HepG2 (cell line): Measurements from ENCODE around the gene TMEM256. TPM values are rescaled to one million over a fixed set of nuclear protein-coding genes. Genes with fewer than 3 reads are reported as not detected.

Experiments used
- ATAC-seq: fragments of 200-7000 bp; cut with Tn5 transposase; 3 replicates; pipeline ENCODE4 v1.9.1; 2020; ENCODE audit warnings: mild to moderate bottlenecking, moderate library complexity
- BruUV-seq: library from RNA; stranded (reverse); fragments of 400-500 nt; replicated peaks from 2 replicates; lab custom pipeline; 2021; lab: Mats Ljungman, UMichigan
- CTCF ChIA-PET: fragments of 300-600 bp; formaldehyde crosslinking; extraction: SDS; loops from one replicate; lab custom pipeline; 2021; ENCODE audit warnings: low total read pairs, inconsistent platforms, low intra/inter-chr PET ratio; lab: Yijun Ruan, JAX
- POLR2A ChIA-PET: fragments of 350-600 bp; sonication (Branson Sonifier 250); formaldehyde crosslinking; loops from one replicate; lab custom pipeline; 2020; ENCODE audit warnings: antibody characterized with exemption, inconsistent platforms; lab: Yijun Ruan, JAX
- DNase-seq: peaks from one replicate; pipeline ENCODE4 v3.0.0-alpha.2; 2015; ENCODE audit warnings: low spot score
- FAIRE-seq: peaks from 3 replicates; lab custom pipeline; 2011; peaks lifted over from hg19 to GRCh38; lab: Jason Lieb, UNC
- H2AFZ ChIP-seq: one replicate; pipeline ENCODE4 v1.6.1; 2011; ENCODE audit warnings: low read length, inconsistent platforms
- H3K27ac ChIP-seq: fragments of 300-600 bp; 3 replicates; pipeline ENCODE4 v1.8.0; 2011; ENCODE audit warnings: mixed run types, mild to moderate bottlenecking, mixed read lengths, low read length, inconsistent platforms; ENCODE audit not compliant: insufficient read depth; ENCODE audit errors: extremely low read length
- H3K27me3 ChIP-seq, 2 experiments: fragments of 200-600 bp in 1 of 2; 2 replicates in 1 of 2; 3 replicates in 1 of 2; pipeline versions ENCODE4 v1.6.0 to v1.8.0; 2011; ENCODE audit warnings: low read length in 2 of 2, mild to moderate bottlenecking in 2 of 2, moderate library complexity in 2 of 2, inconsistent platforms in 1 of 2; ENCODE audit not compliant: insufficient read depth in 2 of 2, control insufficient read depth in 1 of 2
- H3K36me3 ChIP-seq, 2 experiments: fragments of 200-600 bp in 1 of 2; replicated peaks in 1 of 2; 2 replicates in 1 of 2; 3 replicates in 1 of 2; pipeline versions ENCODE4 v1.5.1 to v1.8.0; 2011; ENCODE audit warnings: low read length in 2 of 2, inconsistent platforms in 1 of 2; ENCODE audit not compliant: insufficient read depth in 2 of 2, control insufficient read depth in 1 of 2
- H3K4me1 ChIP-seq: 2 replicates; pipeline ENCODE4 v1.5.1; 2012; ENCODE audit warnings: low read length, inconsistent platforms; ENCODE audit not compliant: insufficient read depth
- H3K4me2 ChIP-seq: 2 replicates; pipeline ENCODE4 v1.6.0; 2011; ENCODE audit warnings: low read depth, low read length, inconsistent platforms
- H3K4me3 ChIP-seq, 3 experiments: fragments of 200-600 bp in 1 of 3; sonication (generic), shearing (Covaris generic) in 1 of 3; replicated peaks in 1 of 3; 2 replicates each; pipeline ENCODE4 v1.5.1; 2011 to 2016; ENCODE audit warnings: low read length in 3 of 3, inconsistent platforms in 2 of 3, low read depth in 2 of 3, mild to moderate bottlenecking in 2 of 3, control low read depth in 1 of 3, mixed read lengths in 1 of 3; ENCODE audit not compliant: insufficient read depth in 1 of 3
- H3K79me2 ChIP-seq: one replicate; pipeline ENCODE4 v1.6.1; 2011; ENCODE audit warnings: low read length, inconsistent platforms; ENCODE audit not compliant: insufficient read depth
- H3K9ac ChIP-seq: 2 replicates; pipeline ENCODE4 v1.6.0; 2011; ENCODE audit warnings: mild to moderate bottlenecking, low read depth, low read length, inconsistent platforms; ENCODE audit not compliant: insufficient read depth
- H3K9me3 ChIP-seq: 2 replicates; pipeline ENCODE4 v1.5.1; 2012; ENCODE audit warnings: mild to moderate bottlenecking, low read length
- H4K20me1 ChIP-seq: 2 replicates; pipeline ENCODE4 v1.6.0; 2011; ENCODE audit warnings: inconsistent platforms, mild to moderate bottlenecking, low read length, moderate library complexity; ENCODE audit not compliant: insufficient read depth
- THRA ChIP-seq: sonication (generic); formaldehyde crosslinking; IDR thresholded peaks from 2 replicates; pipeline ENCODE4 v1.4.0; 2020; ENCODE audit warnings: missing genetic modification reagents, borderline replicate concordance
- UBTF ChIP-seq: sonication (generic); formaldehyde crosslinking; IDR thresholded peaks from 2 replicates; pipeline ENCODE4 v1.4.0; 2020; ENCODE audit warnings: mild to moderate bottlenecking, missing genetic modification reagents
- WGBS: methylation state at CpG from one replicate; pipeline ENCODE4 v1.1.6; 2017; ENCODE audit warnings: low lambda C conversion rate; 5-methylcytosine and 5-hydroxymethylcytosine counted together
- in situ Hi-C: cut with HindIII; loops from 2 replicates; pipeline ENCODE4 v1.10.0; 2017; ENCODE audit warnings: low pct_unique_long_range_greater_than_20kb; ENCODE audit not compliant: extremely low pct_ligation_motif_present
- intact Hi-C: fragments of 100-400 bp; cut with micrococcal nuclease; formaldehyde crosslinking; loops from one replicate; pipeline ENCODE4 v1.10.0; 2022; ENCODE audit not compliant: unreplicated experiment
- polyA plus RNA-seq, 8 experiments: library from polyadenylated mRNA; depleted of rRNA in 3 of 8; stranded (reverse) in 7 of 8; unstranded in 1 of 8; fragments of >200 nt; fragmentation: Illumina TruSeq in 4 of 8; extraction: Trizol in 4 of 8; gene quantifications; 2 replicates each; pipeline versions ENCODE4 v1.2.1 to v1.2.3, GENCODE V29; 2011 to 2016; ENCODE audit warnings: low read depth in 4 of 8, missing spikeins in 1 of 8, mixed read lengths in 1 of 8; ENCODE audit not compliant: insufficient read depth in 1 of 8
- total RNA-seq, 5 experiments: library from RNA; depleted of rRNA; stranded (reverse); fragments of >200 nt; fragmentation: Illumina TruSeq; extraction: Trizol; gene quantifications; 2 replicates each; pipeline ENCODE4 v1.2.3, GENCODE V29; 2016; ENCODE audit warnings: low read depth in 1 of 5
- TF ChIP-seq, protein P1 (sequence below): sonication (generic); formaldehyde crosslinking; IDR thresholded peaks from 2 replicates; pipeline ENCODE4 v1.4.0; 2020; ENCODE audit warnings: missing genetic modification reagents

Gene TMEM256
- total and polyA plus RNA-seq, 2 of the 13 experiments (the other 11 are each of a cell fraction or from before 2014, with no cell fraction given) = 231 to 252 TPM

- no peaks in the 10 kb centered on the region for H4K20me1 ChIP-seq
- H3K4me1 ChIP-seq = peaks cover 55% of the 10 kb centered on the region
- TF ChIP-seq UBTF (no peak), THRA (CRISPR knock-in tag) (no peak)
- TF ChIP-seq, protein P1, sequence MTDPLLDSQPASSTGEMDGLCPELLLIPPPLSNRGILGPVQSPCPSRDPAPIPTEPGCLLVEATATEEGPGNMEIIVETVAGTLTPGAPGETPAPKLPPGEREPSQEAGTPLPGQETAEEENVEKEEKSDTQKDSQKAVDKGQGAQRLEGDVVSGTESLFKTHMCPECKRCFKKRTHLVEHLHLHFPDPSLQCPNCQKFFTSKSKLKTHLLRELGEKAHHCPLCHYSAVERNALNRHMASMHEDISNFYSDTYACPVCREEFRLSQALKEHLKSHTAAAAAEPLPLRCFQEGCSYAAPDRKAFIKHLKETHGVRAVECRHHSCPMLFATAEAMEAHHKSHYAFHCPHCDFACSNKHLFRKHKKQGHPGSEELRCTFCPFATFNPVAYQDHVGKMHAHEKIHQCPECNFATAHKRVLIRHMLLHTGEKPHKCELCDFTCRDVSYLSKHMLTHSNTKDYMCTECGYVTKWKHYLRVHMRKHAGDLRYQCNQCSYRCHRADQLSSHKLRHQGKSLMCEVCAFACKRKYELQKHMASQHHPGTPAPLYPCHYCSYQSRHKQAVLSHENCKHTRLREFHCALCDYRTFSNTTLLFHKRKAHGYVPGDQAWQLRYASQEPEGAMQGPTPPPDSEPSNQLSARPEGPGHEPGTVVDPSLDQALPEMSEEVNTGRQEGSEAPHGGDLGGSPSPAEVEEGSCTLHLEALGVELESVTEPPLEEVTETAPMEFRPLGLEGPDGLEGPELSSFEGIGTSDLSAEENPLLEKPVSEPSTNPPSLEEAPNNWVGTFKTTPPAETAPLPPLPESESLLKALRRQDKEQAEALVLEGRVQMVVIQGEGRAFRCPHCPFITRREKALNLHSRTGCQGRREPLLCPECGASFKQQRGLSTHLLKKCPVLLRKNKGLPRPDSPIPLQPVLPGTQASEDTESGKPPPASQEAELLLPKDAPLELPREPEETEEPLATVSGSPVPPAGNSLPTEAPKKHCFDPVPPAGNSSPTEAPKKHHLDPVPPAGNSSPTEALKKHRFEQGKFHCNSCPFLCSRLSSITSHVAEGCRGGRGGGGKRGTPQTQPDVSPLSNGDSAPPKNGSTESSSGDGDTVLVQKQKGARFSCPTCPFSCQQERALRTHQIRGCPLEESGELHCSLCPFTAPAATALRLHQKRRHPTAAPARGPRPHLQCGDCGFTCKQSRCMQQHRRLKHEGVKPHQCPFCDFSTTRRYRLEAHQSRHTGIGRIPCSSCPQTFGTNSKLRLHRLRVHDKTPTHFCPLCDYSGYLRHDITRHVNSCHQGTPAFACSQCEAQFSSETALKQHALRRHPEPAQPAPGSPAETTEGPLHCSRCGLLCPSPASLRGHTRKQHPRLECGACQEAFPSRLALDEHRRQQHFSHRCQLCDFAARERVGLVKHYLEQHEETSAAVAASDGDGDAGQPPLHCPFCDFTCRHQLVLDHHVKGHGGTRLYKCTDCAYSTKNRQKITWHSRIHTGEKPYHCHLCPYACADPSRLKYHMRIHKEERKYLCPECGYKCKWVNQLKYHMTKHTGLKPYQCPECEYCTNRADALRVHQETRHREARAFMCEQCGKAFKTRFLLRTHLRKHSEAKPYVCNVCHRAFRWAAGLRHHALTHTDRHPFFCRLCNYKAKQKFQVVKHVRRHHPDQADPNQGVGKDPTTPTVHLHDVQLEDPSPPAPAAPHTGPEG (CRISPR knock-in tag) = no peak
- BruUV-seq = no TSS peak
- no peak overlapping the region for H2AFZ ChIP-seq
- no peak overlapping the region for H3K4me3 ChIP-seq
- in situ Hi-C loops (no loop called here), intact Hi-C loops (no loop called here)
- POLR2A ChIA-PET = interaction anchor here (1.0 to 3.7 kb wide), 4 partner anchors 9 to 243 kb away, joined by 3 to 48 read pairs (median 6); partner anchors contain the start of genes POLR2A, TMEM102, TMEM256 and TP53
- peak overlapping the region; percentile 75; the same call in 1 of the 2 replicates for H3K9ac ChIP-seq
- no peak for FAIRE-seq
- H3K9me3 ChIP-seq = no peaks in the 10 kb centered on the region
- H3K36me3 ChIP-seq = no peaks in the 10 kb centered on the region
- H3K4me2 ChIP-seq = peak overlapping the region; percentile 89
- ATAC-seq = no peak
- H3K79me2 ChIP-seq = no peaks in the 10 kb centered on the region
- DNase-seq = no peak
- whole genome bisulfite sequencing = 61% methylated on average over 7 of the region's 7 CpGs
- H3K27ac ChIP-seq = no peak overlapping the region
- CTCF ChIA-PET = no interaction called here
- peaks cover 6 to 27% of the 10 kb centered on the region in 2 experiments; a peak in 4 of 5 replicates for H3K27me3 ChIP-seq
Measured at GRCh38 chr17:7443499-7444485, 39.9 kb upstream of the TMEM256 start.
